Measurements from ENCODE around the gene TMC8.
A peak's percentile ranks its signal among the peaks of the same experiment; 100 is the strongest.

Gene TMC8

GRCh38 chr17:78182504-78182903 lies 51.9 kb downstream of the TMC8 start:
- no peaks in the 10 kb centered on the region for H3K9me3 ChIP-seq (ENCODE audit: control insufficient read depth, low read length)
- H3K79me2 ChIP-seq = peaks cover 3% of the 10 kb centered on the region
- TF ChIP-seq, protein P1, sequence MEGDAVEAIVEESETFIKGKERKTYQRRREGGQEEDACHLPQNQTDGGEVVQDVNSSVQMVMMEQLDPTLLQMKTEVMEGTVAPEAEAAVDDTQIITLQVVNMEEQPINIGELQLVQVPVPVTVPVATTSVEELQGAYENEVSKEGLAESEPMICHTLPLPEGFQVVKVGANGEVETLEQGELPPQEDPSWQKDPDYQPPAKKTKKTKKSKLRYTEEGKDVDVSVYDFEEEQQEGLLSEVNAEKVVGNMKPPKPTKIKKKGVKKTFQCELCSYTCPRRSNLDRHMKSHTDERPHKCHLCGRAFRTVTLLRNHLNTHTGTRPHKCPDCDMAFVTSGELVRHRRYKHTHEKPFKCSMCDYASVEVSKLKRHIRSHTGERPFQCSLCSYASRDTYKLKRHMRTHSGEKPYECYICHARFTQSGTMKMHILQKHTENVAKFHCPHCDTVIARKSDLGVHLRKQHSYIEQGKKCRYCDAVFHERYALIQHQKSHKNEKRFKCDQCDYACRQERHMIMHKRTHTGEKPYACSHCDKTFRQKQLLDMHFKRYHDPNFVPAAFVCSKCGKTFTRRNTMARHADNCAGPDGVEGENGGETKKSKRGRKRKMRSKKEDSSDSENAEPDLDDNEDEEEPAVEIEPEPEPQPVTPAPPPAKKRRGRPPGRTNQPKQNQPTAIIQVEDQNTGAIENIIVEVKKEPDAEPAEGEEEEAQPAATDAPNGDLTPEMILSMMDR (IDR thresholded peaks at IDR 0.05) = no peak
- H3K4me3 ChIP-seq (ENCODE audit: low read depth, low read length) = no peak overlapping the region
- no peak overlapping the region for H3K27ac ChIP-seq
- H3K4me1 ChIP-seq = no peaks in the 10 kb centered on the region
- H2AFZ ChIP-seq = no peak overlapping the region
- no peaks in the 10 kb centered on the region for H3K36me3 ChIP-seq (ENCODE audit: control insufficient read depth, insufficient read depth, low read length)
- no peak overlapping the region for H3K4me2 ChIP-seq (ENCODE audit: low read length)
- no peaks in the 10 kb centered on the region for H3K27me3 ChIP-seq (ENCODE audit: control insufficient read depth, insufficient read depth, low read length)
- no peak overlapping the region for H3K9ac ChIP-seq

DNA sequence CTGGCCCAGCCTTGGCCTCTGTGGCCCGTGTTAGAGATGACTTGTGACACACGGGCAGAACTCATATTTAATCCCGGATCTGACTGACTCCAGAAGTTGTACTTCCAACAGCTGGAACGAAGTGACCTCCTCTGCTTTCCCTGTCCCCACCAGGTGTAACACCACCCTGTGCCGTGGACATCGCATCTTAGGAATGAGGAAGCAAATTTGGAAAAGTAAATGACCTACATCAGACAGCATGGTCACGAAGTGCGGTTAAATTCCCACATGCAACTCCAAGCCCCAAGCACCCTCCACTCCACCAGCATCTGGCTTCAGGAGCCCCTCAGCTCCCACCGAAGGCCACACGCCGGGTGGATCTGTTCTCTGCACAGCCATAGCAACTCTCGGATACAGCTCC lies 53.3 kb downstream of the TMC8 start:
- H3K4me2 ChIP-seq (ENCODE audit: low read length) = no peak overlapping the region
- no peak overlapping the region for H2AFZ ChIP-seq
- peaks cover 3% of the 10 kb centered on the region for H3K79me2 ChIP-seq
- no peak overlapping the region for H3K4me3 ChIP-seq (ENCODE audit: low read depth, low read length)
- no peaks in the 10 kb centered on the region for H3K36me3 ChIP-seq (ENCODE audit: control insufficient read depth, insufficient read depth, low read length)
- no peak overlapping the region for H3K9ac ChIP-seq
- H3K9me3 ChIP-seq (ENCODE audit: control insufficient read depth, low read length) = no peaks in the 10 kb centered on the region
- H3K27ac ChIP-seq = no peak overlapping the region
- no peaks in the 10 kb centered on the region for H3K27me3 ChIP-seq (ENCODE audit: control insufficient read depth, insufficient read depth, low read length)
- no peaks in the 10 kb centered on the region for H3K4me1 ChIP-seq
- TF ChIP-seq, protein P1 (IDR thresholded peaks at IDR 0.05) = no peak

- H3K4me3 ChIP-seq (ENCODE audit: low read depth, low read length) = no peak overlapping the region
- no peak overlapping the region for H3K9ac ChIP-seq
- peaks cover 3% of the 10 kb centered on the region for H3K79me2 ChIP-seq
- H3K27me3 ChIP-seq (ENCODE audit: control insufficient read depth, insufficient read depth, low read length) = no peaks in the 10 kb centered on the region
- no peak overlapping the region for H3K27ac ChIP-seq
- no peak overlapping the region for H2AFZ ChIP-seq
- no peaks in the 10 kb centered on the region for H3K4me1 ChIP-seq
- no peaks in the 10 kb centered on the region for H3K9me3 ChIP-seq (ENCODE audit: control insufficient read depth, low read length)
- TF ChIP-seq, protein P1 (IDR thresholded peaks at IDR 0.05) = no peak
- no peaks in the 10 kb centered on the region for H3K36me3 ChIP-seq (ENCODE audit: control insufficient read depth, insufficient read depth, low read length)
- H3K4me2 ChIP-seq (ENCODE audit: low read length) = no peak overlapping the region
These were observed 53.8 kb downstream of the TMC8 start for GRCh38 chr17:78184351-78184750.

DNA sequence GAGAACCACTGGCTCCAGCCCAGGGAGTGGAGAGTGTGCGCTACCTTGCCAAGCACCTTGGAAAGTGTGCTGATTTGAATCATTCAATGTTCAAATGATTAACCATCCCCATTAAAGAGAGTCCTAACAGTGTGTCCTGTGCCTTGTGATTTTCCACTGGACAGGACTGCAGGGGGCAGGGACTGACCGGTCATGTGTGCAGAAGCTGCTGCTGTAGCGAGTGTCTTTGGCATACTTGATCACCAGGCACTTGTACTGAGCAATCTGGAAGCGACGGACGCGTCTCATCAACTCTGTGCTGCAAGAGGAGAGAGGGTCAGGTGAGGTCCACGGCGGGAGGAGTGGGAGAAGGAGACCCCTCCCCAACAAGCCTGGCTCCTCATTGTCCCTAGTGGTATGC lies 54.3 kb downstream of the TMC8 start:
- Histone ChIP-seq H3K79me2 (peaks cover 3% of the 10 kb centered on the region), H3K4me1 (no peaks in the 10 kb centered on the region), H3K4me3 (ENCODE audit: low read depth, low read length) (no peak overlapping the region), H3K9ac (no peak overlapping the region), H2AFZ (no peak overlapping the region), H3K4me2 (ENCODE audit: low read length) (no peak overlapping the region), H3K36me3 (ENCODE audit: control insufficient read depth, insufficient read depth, low read length) (no peaks in the 10 kb centered on the region), H3K9me3 (ENCODE audit: control insufficient read depth, low read length) (no peaks in the 10 kb centered on the region), H3K27ac (no peak overlapping the region), H3K27me3 (ENCODE audit: control insufficient read depth, insufficient read depth, low read length) (no peaks in the 10 kb centered on the region)
- TF ChIP-seq, protein P1 (IDR thresholded peaks at IDR 0.05) = no peak

GRCh38 chr17:78185981-78186691 lies 55.6 kb downstream of the TMC8 start:
- Histone ChIP-seq H3K79me2 (peaks cover 3% of the 10 kb centered on the region), H3K27ac (no peak overlapping the region), H3K9me3 (ENCODE audit: control insufficient read depth, low read length) (no peaks in the 10 kb centered on the region), H3K4me2 (ENCODE audit: low read length) (no peak overlapping the region), H3K4me1 (no peaks in the 10 kb centered on the region), H3K36me3 (ENCODE audit: control insufficient read depth, insufficient read depth, low read length) (no peaks in the 10 kb centered on the region), H3K27me3 (ENCODE audit: control insufficient read depth, insufficient read depth, low read length) (no peaks in the 10 kb centered on the region), H3K4me3 (ENCODE audit: low read depth, low read length) (no peak overlapping the region), H2AFZ (peak overlapping the region; percentile 47), H3K9ac (no peak overlapping the region)
- TF ChIP-seq, protein P1 (IDR thresholded peaks at IDR 0.05) = no peak
